GM23338 (cell line): ENCODE data around the gene CD33.

ENCODE experiments used
- CREB1 ChIP-seq: fragments of 250-450 bp; sonication (Bioruptor Pico); IDR thresholded peaks from 2 replicates; pipeline ENCODE4 v1.5.0; 2020; ENCODE audit warnings: low read depth, mild to moderate bottlenecking, moderate library complexity
- EZH2 ChIP-seq: fragments of 200-600 bp; sonication (generic); IDR thresholded peaks from one replicate; pipeline ENCODE4 v1.8.0; 2017; ENCODE audit warnings: antibody characterized with exemption, mild to moderate bottlenecking, low read depth; ENCODE audit not compliant: unreplicated experiment
- EZH2phosphoT487 ChIP-seq: fragments of 200-600 bp; sonication (generic); IDR thresholded peaks from one replicate; pipeline ENCODE4 v1.8.1; 2018; ENCODE audit warnings: antibody characterized with exemption; ENCODE audit not compliant: unreplicated experiment
- JUNB ChIP-seq: IDR thresholded peaks from one replicate; pipeline ENCODE4 v1.6.1; 2016; ENCODE audit warnings: antibody characterized with exemption; ENCODE audit not compliant: unreplicated experiment
- POLR2AphosphoS5 ChIP-seq: IDR thresholded peaks from 2 replicates; pipeline ENCODE4 v1.6.1; 2016; ENCODE audit warnings: antibody characterized with exemption, low read depth
- TF ChIP-seq, protein P1 (sequence below), 2 experiments: fragments of 200-600 bp in 1 of 2; sonication (generic) in 1 of 2; conservative IDR thresholded peaks; 2 replicates each; pipeline versions ENCODE4 v1.5.1 to v1.6.1; 2016 to 2017; ENCODE audit warnings: antibody characterized with exemption in 2 of 2, low read depth in 2 of 2, mild to moderate bottlenecking in 2 of 2, moderate library complexity in 1 of 2
- TF ChIP-seq, protein P2 (sequence below): IDR thresholded peaks from one replicate; pipeline ENCODE4 v1.6.1; 2018; ENCODE audit warnings: antibody characterized with exemption; ENCODE audit not compliant: unreplicated experiment

DNA sequence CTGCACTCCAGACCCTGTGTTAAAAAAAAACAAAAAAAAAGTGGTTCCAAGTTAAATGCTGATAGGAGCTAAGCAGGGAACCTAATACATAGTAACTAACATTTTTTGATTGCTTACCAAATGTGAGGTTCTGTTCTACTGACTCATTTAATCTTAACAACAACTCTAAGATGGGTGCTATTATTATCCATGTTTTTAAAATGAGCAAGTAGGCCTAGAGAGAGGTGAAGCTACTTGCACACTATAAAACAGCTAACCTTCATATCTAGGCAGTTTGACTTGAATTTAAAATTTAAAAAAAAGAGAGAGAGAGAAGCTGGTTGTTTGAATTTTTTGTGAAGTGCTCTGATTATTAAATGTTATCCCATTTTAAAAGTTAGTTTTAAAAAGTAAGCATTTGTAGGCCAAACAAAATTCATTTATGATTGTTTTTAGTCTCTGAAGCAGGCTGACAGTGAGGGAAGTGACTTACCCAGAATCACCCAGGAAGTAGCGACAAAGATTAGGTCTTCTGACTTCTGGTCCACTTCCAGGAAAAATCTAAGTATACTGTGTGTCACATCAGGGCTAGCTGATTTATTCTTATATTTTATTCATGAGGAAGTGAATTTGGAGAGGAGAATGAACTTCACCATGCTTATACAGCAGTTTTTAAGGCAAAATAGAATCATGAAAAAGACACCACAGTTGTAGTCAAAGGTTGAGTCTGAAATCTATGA lies 28.4 kb downstream of the CD33 start:
- TF ChIP-seq, protein P1, sequence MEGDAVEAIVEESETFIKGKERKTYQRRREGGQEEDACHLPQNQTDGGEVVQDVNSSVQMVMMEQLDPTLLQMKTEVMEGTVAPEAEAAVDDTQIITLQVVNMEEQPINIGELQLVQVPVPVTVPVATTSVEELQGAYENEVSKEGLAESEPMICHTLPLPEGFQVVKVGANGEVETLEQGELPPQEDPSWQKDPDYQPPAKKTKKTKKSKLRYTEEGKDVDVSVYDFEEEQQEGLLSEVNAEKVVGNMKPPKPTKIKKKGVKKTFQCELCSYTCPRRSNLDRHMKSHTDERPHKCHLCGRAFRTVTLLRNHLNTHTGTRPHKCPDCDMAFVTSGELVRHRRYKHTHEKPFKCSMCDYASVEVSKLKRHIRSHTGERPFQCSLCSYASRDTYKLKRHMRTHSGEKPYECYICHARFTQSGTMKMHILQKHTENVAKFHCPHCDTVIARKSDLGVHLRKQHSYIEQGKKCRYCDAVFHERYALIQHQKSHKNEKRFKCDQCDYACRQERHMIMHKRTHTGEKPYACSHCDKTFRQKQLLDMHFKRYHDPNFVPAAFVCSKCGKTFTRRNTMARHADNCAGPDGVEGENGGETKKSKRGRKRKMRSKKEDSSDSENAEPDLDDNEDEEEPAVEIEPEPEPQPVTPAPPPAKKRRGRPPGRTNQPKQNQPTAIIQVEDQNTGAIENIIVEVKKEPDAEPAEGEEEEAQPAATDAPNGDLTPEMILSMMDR (conservative IDR thresholded peaks at IDR 0.05; ENCODE audit: low read depth in 2 of 2): no peak
- TF ChIP-seq EZH2 (no peak), EZH2phosphoT487 (no peak), CREB1 (CRISPR knock-in tag) (no peak), POLR2AphosphoS5 (no peak), JUNB (no peak)
- TF ChIP-seq, protein P2, sequence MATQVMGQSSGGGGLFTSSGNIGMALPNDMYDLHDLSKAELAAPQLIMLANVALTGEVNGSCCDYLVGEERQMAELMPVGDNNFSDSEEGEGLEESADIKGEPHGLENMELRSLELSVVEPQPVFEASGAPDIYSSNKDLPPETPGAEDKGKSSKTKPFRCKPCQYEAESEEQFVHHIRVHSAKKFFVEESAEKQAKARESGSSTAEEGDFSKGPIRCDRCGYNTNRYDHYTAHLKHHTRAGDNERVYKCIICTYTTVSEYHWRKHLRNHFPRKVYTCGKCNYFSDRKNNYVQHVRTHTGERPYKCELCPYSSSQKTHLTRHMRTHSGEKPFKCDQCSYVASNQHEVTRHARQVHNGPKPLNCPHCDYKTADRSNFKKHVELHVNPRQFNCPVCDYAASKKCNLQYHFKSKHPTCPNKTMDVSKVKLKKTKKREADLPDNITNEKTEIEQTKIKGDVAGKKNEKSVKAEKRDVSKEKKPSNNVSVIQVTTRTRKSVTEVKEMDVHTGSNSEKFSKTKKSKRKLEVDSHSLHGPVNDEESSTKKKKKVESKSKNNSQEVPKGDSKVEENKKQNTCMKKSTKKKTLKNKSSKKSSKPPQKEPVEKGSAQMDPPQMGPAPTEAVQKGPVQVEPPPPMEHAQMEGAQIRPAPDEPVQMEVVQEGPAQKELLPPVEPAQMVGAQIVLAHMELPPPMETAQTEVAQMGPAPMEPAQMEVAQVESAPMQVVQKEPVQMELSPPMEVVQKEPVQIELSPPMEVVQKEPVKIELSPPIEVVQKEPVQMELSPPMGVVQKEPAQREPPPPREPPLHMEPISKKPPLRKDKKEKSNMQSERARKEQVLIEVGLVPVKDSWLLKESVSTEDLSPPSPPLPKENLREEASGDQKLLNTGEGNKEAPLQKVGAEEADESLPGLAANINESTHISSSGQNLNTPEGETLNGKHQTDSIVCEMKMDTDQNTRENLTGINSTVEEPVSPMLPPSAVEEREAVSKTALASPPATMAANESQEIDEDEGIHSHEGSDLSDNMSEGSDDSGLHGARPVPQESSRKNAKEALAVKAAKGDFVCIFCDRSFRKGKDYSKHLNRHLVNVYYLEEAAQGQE: no peak
